KMS-11 (cell line): Measurements from ENCODE around the gene C1orf21.

ENCODE experiments used
- H2AFZ ChIP-seq: fragments of 200-600 bp; sonication (generic); 2 replicates; pipeline ENCODE4 v1.6.1; 2016; ENCODE audit warnings: antibody characterized with exemption, mixed run types, low read depth
- H3K27ac ChIP-seq: fragments of 200-600 bp; sonication (generic); 2 replicates; pipeline ENCODE4 v1.6.1; 2016; ENCODE audit warnings: mild to moderate bottlenecking, mixed run types
- H3K27me3 ChIP-seq: fragments of 200-600 bp; sonication (generic); 2 replicates; pipeline ENCODE4 v1.6.1; 2017; ENCODE audit warnings: mild to moderate bottlenecking, low read depth, mixed run types, moderate library complexity; ENCODE audit not compliant: insufficient read depth
- H3K36me3 ChIP-seq: fragments of 200-600 bp; sonication (generic); 2 replicates; pipeline ENCODE4 v1.6.1; 2017; ENCODE audit warnings: mild to moderate bottlenecking, mixed run types; ENCODE audit not compliant: insufficient read depth
- H3K4me1 ChIP-seq: fragments of 200-600 bp; sonication (generic); 2 replicates; pipeline ENCODE4 v1.6.1; 2016; ENCODE audit warnings: mild to moderate bottlenecking, low read depth, mixed run types; ENCODE audit not compliant: poor library complexity, severe bottlenecking
- H3K4me2 ChIP-seq: fragments of 200-600 bp; sonication (generic); 2 replicates; pipeline ENCODE4 v1.7.0; 2016; ENCODE audit warnings: mild to moderate bottlenecking, mixed run types
- H3K4me3 ChIP-seq: fragments of 200-600 bp; sonication (generic); IDR thresholded peaks from 2 replicates; pipeline ENCODE4 v1.6.1; 2017; ENCODE audit warnings: low read depth, low read length, mixed read lengths; ENCODE audit not compliant: insufficient read depth
- H3K79me2 ChIP-seq: fragments of 200-600 bp; sonication (generic); 2 replicates; pipeline ENCODE4 v1.6.1; 2016; ENCODE audit warnings: low read depth, mixed run types; ENCODE audit not compliant: insufficient read depth
- H3K9ac ChIP-seq: fragments of 200-600 bp; sonication (generic); 2 replicates; pipeline ENCODE4 v1.6.1; 2016; ENCODE audit warnings: mild to moderate bottlenecking, mixed run types
- H4K20me1 ChIP-seq: fragments of 200-600 bp; sonication (generic); 2 replicates; pipeline ENCODE4 v1.6.1; 2016; ENCODE audit warnings: mild to moderate bottlenecking, mixed run types; ENCODE audit not compliant: insufficient read depth
- CTCF ChIP-seq: fragments of 200-600 bp; sonication (generic); conservative IDR thresholded peaks from 2 replicates; pipeline ENCODE4 v1.6.1; 2017; ENCODE audit warnings: low read depth, mild to moderate bottlenecking, antibody characterized with exemption, low read length, moderate library complexity, mixed read lengths

Gene C1orf21

GRCh38 chr1:184493987-184494388 lies 107.2 kb downstream of the C1orf21 start:
- H2AFZ ChIP-seq: no peak overlapping the region
- H4K20me1 ChIP-seq: no peaks in the 10 kb centered on the region
- H3K27ac ChIP-seq: peak overlapping the region; percentile 42; the same call in 1 of the 2 replicates
- no peak overlapping the region for H3K9ac ChIP-seq
- H3K36me3 ChIP-seq: no peaks in the 10 kb centered on the region
- H3K4me3 ChIP-seq: no peak overlapping the region
- no peaks in the 10 kb centered on the region for H3K27me3 ChIP-seq
- H3K79me2 ChIP-seq: peaks cover 32% of the 10 kb centered on the region; the same call in 1 of the 2 replicates
- TF ChIP-seq CTCF: no peak
- peaks cover 95% of the 10 kb centered on the region for H3K4me1 ChIP-seq
- H3K4me2 ChIP-seq: peak overlapping the region; percentile 62

GRCh38 chr1:184494929-184495328 lies 108.1 kb downstream of the C1orf21 start:
- Histone ChIP-seq H3K4me2 (peak overlapping the region; percentile 62), H3K4me3 (peak overlapping the region; percentile 10), H2AFZ (no peak overlapping the region), H4K20me1 (no peaks in the 10 kb centered on the region), H3K27ac (peak overlapping the region; percentile 42; the same call in 1 of the 2 replicates), H3K9ac (peak overlapping the region; percentile 5; the same call in 1 of the 2 replicates), H3K4me1 (peaks cover 96% of the 10 kb centered on the region), H3K36me3 (no peaks in the 10 kb centered on the region), H3K27me3 (no peaks in the 10 kb centered on the region), H3K79me2 (peaks cover 30% of the 10 kb centered on the region; the same call in 1 of the 2 replicates)
- TF ChIP-seq CTCF: no peak

- H3K4me1 ChIP-seq: peaks cover 65% of the 10 kb centered on the region
- peaks cover 16% of the 10 kb centered on the region; the same call in 1 of the 2 replicates for H3K79me2 ChIP-seq
- no peaks in the 10 kb centered on the region for H3K36me3 ChIP-seq
- peak overlapping the region; percentile 4; the same call in 1 of the 2 replicates for H3K4me2 ChIP-seq
- no peak overlapping the region for H3K9ac ChIP-seq
- no peak overlapping the region for H2AFZ ChIP-seq
- no peak for TF ChIP-seq CTCF
- H3K27ac ChIP-seq: no peak overlapping the region
- no peaks in the 10 kb centered on the region for H4K20me1 ChIP-seq
- no peak overlapping the region for H3K4me3 ChIP-seq
- H3K27me3 ChIP-seq: no peaks in the 10 kb centered on the region
These were observed 111.3 kb downstream of the C1orf21 start for GRCh38 chr1:184497959-184498723.

GRCh38 chr1:184499616-184500015 lies 112.8 kb downstream of the C1orf21 start:
- Histone ChIP-seq H3K27me3 (no peaks in the 10 kb centered on the region), H3K4me3 (no peak overlapping the region), H2AFZ (no peak overlapping the region), H3K36me3 (no peaks in the 10 kb centered on the region), H3K4me2 (no peak overlapping the region), H4K20me1 (no peaks in the 10 kb centered on the region), H3K79me2 (peaks cover 1% of the 10 kb centered on the region; the same call in 1 of the 2 replicates), H3K9ac (no peak overlapping the region), H3K27ac (no peak overlapping the region), H3K4me1 (peaks cover 50% of the 10 kb centered on the region)
- TF ChIP-seq CTCF: no peak
